Right lobe of liver (tissue), 4 donors: Measurements from ENCODE around the gene TMEM225B.

ENCODE experiments used
- CTCF ChIP-seq, 4 donors: fragments of 200-600 bp in 3 of 4; fragments of 450-650 bp in 1 of 4; IDR thresholded peaks; one replicate each; pipeline versions ENCODE4 v1.5.1 to v1.8.0; 2016 to 2022; ENCODE audit warnings: antibody characterized with exemption in 4 of 4, mild to moderate bottlenecking in 2 of 4
- POLR2A ChIP-seq: fragments of 450-650 bp; IDR thresholded peaks from one replicate; pipeline ENCODE4 v1.6.1; 2017; ENCODE audit warnings: antibody characterized with exemption, mild to moderate bottlenecking
- donor health status: DM: no; HTN: no; CAD: no.
- donor health status: DM: no; HTN: no; CAD: no.
- donor health status: DM: no; HTN: yes; CAD: no.

- TF ChIP-seq CTCF (IDR thresholded peaks at IDR 0.05) = no peak
- no peak for TF ChIP-seq POLR2A
Observed at GRCh38 chr7:99562114-99562784, 35.8 kb upstream of the TMEM225B start.
